HFF-Myc (cell line): ENCODE results near the gene ZNF502.

Source experiments
- DNase-seq: peaks from one replicate; pipeline ENCODE4 v3.0.0-alpha.2; 2011; ENCODE audit warnings: low read depth; ENCODE audit errors: extremely low read depth
- H3K4me3 ChIP-seq: replicated peaks from 2 replicates; pipeline ENCODE4 v1.5.1; 2011; ENCODE audit warnings: low read depth, mild to moderate bottlenecking, control low read depth, low read length
- CTCF ChIP-seq: IDR thresholded peaks from 2 replicates; pipeline ENCODE4 v1.5.1; 2012; ENCODE audit warnings: mild to moderate bottlenecking, low read depth, low read length, control low read depth; ENCODE audit errors: missing control alignments

ZNF502 gene

DNA sequence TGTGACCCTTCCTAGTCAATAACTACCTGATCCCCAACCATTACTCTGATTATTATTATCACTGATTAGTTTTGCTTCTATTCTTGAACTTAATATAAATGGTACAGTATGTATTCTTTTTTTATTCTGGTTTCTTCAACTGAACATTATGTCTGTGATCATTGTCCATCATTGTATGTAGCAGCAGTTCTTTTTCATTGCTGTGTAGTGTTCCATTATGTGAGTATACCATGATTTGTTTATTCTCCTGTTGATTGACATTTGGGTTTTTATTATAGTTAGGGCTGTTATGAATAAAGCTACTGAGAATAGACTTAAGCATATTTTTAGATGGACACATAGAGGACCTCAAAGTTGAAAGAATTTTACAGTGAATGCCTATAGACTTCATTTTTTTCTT, 51.8 kb downstream of the ZNF502 start:
- DNase-seq, result no peak
- TF ChIP-seq CTCF, result no peak
- no peak overlapping the region for H3K4me3 ChIP-seq

GRCh38 chr3:44771424-44772098, 59.1 kb downstream of the ZNF502 start:
- no peak overlapping the region for H3K4me3 ChIP-seq
- TF ChIP-seq CTCF, result no peak
- no peak for DNase-seq

DNA sequence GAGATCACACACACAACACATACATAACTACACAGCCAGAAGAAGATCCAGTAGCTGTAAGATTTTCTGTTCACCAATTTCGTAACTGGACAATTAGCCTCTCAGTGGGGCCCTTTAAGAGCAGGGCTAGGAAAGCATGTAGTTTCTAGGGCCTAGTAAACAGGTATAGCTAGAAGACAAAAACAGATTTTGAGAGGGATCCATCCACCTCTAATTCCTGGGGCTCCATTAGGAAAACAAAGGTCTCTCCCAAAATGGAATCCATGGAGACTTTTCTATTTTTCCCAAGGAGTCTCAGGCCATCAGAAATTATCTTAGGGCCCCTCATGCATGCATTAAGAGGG, 59.6 kb downstream of the ZNF502 start:
- no peak overlapping the region for H3K4me3 ChIP-seq
- no peak for TF ChIP-seq CTCF
- no peak for DNase-seq
